EH (cell line): ENCODE measurements around the gene SUPT7L.
"Not testable (repeated sequence)": the region's sequence is repeated elsewhere in the genome, so short reads cannot be mapped to it uniquely, and the experiment has no call there.

ENCODE experiments used
- DNase-seq: peaks from one replicate; pipeline ENCODE4 v3.0.0-alpha.2; 2015; ENCODE audit warnings: low read depth

The SUPT7L gene

GRCh38 chr2:27638037-27638637 is 25.3 kb downstream of the SUPT7L start:
- peak; percentile 36 for DNase-seq

GRCh38 chr2:27636766-27637165 is 26.6 kb downstream of the SUPT7L start:
- no peak for DNase-seq

GRCh38 chr2:27634291-27634690 is 29.1 kb downstream of the SUPT7L start:
- DNase-seq = no peak

- DNase-seq = not testable (repeated sequence)
These were observed 33.2 kb downstream of the SUPT7L start for GRCh38 chr2:27630257-27630656.

- DNase-seq = peak; percentile 97
These were observed 34.4 kb downstream of the SUPT7L start, which contains the start of the genes CCDC121 and GPN1 for GRCh38 chr2:27628767-27629709. Gene CCDC121, minus strand, starts transcription at chr2:27629012. Its CDS starts 1,213 bp downstream, at chr2:27627799. Gene GPN1, plus strand, starts transcription at chr2:27629050. Its CDS starts 9 bp downstream, at chr2:27629059.

- DNase-seq = peak; percentile 91
These were observed 35.2 kb downstream of the SUPT7L start for GRCh38 chr2:27627963-27628766.

GRCh38 chr2:27626921-27627320 is 36.5 kb downstream of the SUPT7L start:
- peak; percentile 41 for DNase-seq

GRCh38 chr2:27626323-27626722 is 37.1 kb downstream of the SUPT7L start:
- DNase-seq = not testable (repeated sequence)

- DNase-seq = no peak
These were observed 38.5 kb downstream of the SUPT7L start for GRCh38 chr2:27624943-27625342.

- DNase-seq = peak; percentile 97
These were observed 40.5 kb downstream of the SUPT7L start for GRCh38 chr2:27622921-27623384.

- no peak for DNase-seq
These were observed 41.9 kb downstream of the SUPT7L start for GRCh38 chr2:27621524-27621923.

GRCh38 chr2:27615316-27615715 is 48.1 kb downstream of the SUPT7L start:
- no peak for DNase-seq

GRCh38 chr2:27613985-27614384 is 49.4 kb downstream of the SUPT7L start:
- no peak for DNase-seq

GRCh38 chr2:27606611-27607010 is 56.8 kb downstream of the SUPT7L start:
- DNase-seq = peak; percentile 73
